SU-DHL-6 (cell line): ENCODE results near the gene TBPL2.

ENCODE experiments used
- H2AFZ ChIP-seq: fragments of 200-600 bp; sonication (generic); 2 replicates; pipeline ENCODE4 v1.6.1; 2014; ENCODE audit warnings: low read depth, mild to moderate bottlenecking, moderate library complexity, mixed read lengths, antibody characterized with exemption, low read length; ENCODE audit not compliant: severe bottlenecking
- H3F3A ChIP-seq: fragments of 200-600 bp; shearing (Covaris generic); 2 replicates; pipeline ENCODE4 v1.6.0; 2016; ENCODE audit warnings: antibody characterized with exemption, mild to moderate bottlenecking; ENCODE audit not compliant: insufficient read depth
- H3K27ac ChIP-seq: fragments of 200-600 bp; sonication (generic); 2 replicates; pipeline ENCODE4 v1.5.1; 2016; ENCODE audit warnings: low read depth, mild to moderate bottlenecking, low read length, moderate library complexity, mixed read lengths
- H3K27me3 ChIP-seq: fragments of 200-600 bp; sonication (generic), shearing (Covaris generic); 2 replicates; pipeline ENCODE4 v1.6.0; 2014; ENCODE audit warnings: mild to moderate bottlenecking, low read length
- H3K36me3 ChIP-seq: fragments of 200-600 bp; sonication (generic); 2 replicates; pipeline ENCODE4 v1.6.1; 2014; ENCODE audit warnings: mild to moderate bottlenecking, low read length, mixed read lengths
- H3K4me2 ChIP-seq: fragments of 300-600, 200-600 bp; shearing (Covaris generic), sonication (generic); 2 replicates; pipeline ENCODE4 v1.6.0; 2014; ENCODE audit warnings: low read length, low read depth, mild to moderate bottlenecking; ENCODE audit not compliant: poor library complexity, severe bottlenecking
- H3K4me3 ChIP-seq: fragments of 200-600 bp; sonication (generic); 2 replicates; pipeline ENCODE4 v1.5.1; 2014; ENCODE audit warnings: antibody characterized with exemption, low read length, mild to moderate bottlenecking, mixed read lengths; ENCODE audit not compliant: insufficient read depth, poor library complexity, severe bottlenecking
- H3K79me2 ChIP-seq: fragments of 200-600 bp; sonication (generic); 2 replicates; pipeline ENCODE4 v1.6.1; 2014; ENCODE audit warnings: mild to moderate bottlenecking, low read length, moderate library complexity; ENCODE audit not compliant: insufficient read depth
- H3K9ac ChIP-seq: fragments of 200-600 bp; sonication (generic); 2 replicates; pipeline ENCODE4 v1.7.0; 2014; ENCODE audit warnings: mild to moderate bottlenecking, low read length
- H3K9me2 ChIP-seq: fragments of 200-600 bp; sonication (generic); replicated peaks from 2 replicates; pipeline ENCODE4 v1.6.1; 2014; ENCODE audit warnings: low read length; ENCODE audit not compliant: insufficient read depth
- H3K9me3 ChIP-seq: fragments of 200-600 bp; sonication (generic); 2 replicates; pipeline ENCODE4 v1.6.1; 2014; ENCODE audit warnings: low read length, mixed read lengths; ENCODE audit not compliant: insufficient read depth
- H4K20me1 ChIP-seq: fragments of 200-600 bp; sonication (generic); 2 replicates; pipeline ENCODE4 v1.6.1; 2014; ENCODE audit warnings: low read depth, mild to moderate bottlenecking, antibody characterized with exemption, low read length, moderate library complexity, mixed read lengths
- EZH2phosphoT487 ChIP-seq: fragments of 200-600 bp; sonication (generic), shearing (Covaris generic); conservative IDR thresholded peaks from 2 replicates; pipeline ENCODE4 v1.6.1; 2018; ENCODE audit warnings: mild to moderate bottlenecking, antibody characterized with exemption, low read length, moderate library complexity, mixed read lengths
- TF ChIP-seq, protein P1 (sequence below): fragments of 200-600 bp; sonication (generic); IDR thresholded peaks from one replicate; pipeline ENCODE4 v1.5.1; 2017; ENCODE audit warnings: antibody characterized with exemption, mild to moderate bottlenecking, low read length, moderate library complexity; ENCODE audit not compliant: insufficient read depth, poor library complexity, severe bottlenecking

TBPL2 gene

DNA sequence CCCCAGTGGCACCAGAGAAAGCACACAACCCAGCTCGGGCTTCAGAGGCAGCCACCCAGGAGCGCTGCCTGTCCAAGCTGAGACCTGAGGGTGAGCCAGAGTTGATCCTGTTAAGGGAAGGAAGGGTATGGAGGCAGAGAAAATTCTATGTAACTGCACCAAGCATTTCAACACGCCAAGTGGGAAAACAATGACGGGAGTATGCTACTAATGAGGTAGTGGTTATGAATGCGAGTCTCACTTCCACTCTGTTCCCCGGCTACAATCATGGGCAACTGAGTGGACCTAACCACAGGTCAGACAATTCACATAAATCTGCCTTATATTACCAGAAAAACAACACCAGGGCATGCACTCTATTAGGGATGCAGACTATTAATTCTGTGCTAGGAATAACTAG lies 38.7 kb downstream of the TBPL2 start:
- Histone ChIP-seq H3K36me3 (no peaks in the 10 kb centered on the region), H3K9me2 (no peaks in the 10 kb centered on the region), H4K20me1 (no peaks in the 10 kb centered on the region), H3K4me2 (no peak overlapping the region), H3F3A (no peaks in the 10 kb centered on the region), H2AFZ (no peak overlapping the region), H3K4me3 (no peak overlapping the region), H3K9ac (no peak overlapping the region), H3K27ac (no peak overlapping the region), H3K79me2 (no peaks in the 10 kb centered on the region; the same call in 1 of the 2 replicates), H3K27me3 (no peaks in the 10 kb centered on the region), H3K9me3 (no peaks in the 10 kb centered on the region)
- TF ChIP-seq EZH2phosphoT487 = no peak
- TF ChIP-seq, protein P1, sequence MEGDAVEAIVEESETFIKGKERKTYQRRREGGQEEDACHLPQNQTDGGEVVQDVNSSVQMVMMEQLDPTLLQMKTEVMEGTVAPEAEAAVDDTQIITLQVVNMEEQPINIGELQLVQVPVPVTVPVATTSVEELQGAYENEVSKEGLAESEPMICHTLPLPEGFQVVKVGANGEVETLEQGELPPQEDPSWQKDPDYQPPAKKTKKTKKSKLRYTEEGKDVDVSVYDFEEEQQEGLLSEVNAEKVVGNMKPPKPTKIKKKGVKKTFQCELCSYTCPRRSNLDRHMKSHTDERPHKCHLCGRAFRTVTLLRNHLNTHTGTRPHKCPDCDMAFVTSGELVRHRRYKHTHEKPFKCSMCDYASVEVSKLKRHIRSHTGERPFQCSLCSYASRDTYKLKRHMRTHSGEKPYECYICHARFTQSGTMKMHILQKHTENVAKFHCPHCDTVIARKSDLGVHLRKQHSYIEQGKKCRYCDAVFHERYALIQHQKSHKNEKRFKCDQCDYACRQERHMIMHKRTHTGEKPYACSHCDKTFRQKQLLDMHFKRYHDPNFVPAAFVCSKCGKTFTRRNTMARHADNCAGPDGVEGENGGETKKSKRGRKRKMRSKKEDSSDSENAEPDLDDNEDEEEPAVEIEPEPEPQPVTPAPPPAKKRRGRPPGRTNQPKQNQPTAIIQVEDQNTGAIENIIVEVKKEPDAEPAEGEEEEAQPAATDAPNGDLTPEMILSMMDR = no peak

DNA sequence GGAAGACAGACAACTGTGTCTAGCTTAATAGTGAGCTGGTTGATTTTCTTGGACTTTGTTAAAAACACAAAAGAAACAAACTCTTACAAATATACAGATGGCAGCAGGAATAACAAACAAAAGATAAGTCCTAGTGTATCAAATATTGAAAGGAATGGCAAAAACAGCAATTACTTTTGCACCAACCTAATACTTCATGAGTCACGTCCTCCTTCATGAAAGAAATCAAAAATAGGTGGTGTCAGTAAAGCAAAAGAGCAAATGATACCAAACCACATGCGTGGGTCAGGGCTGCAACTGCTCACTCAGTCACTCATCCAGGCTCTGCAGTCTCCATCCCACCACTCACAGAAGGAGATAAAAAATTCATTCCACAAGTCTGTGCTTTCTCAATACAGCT lies 40.6 kb downstream of the TBPL2 start:
- H3K9me3 ChIP-seq = no peaks in the 10 kb centered on the region
- H3K79me2 ChIP-seq = no peaks in the 10 kb centered on the region; the same call in 1 of the 2 replicates
- no peaks in the 10 kb centered on the region for H3F3A ChIP-seq
- no peak overlapping the region for H3K4me2 ChIP-seq
- H3K27me3 ChIP-seq = no peaks in the 10 kb centered on the region
- no peaks in the 10 kb centered on the region for H3K36me3 ChIP-seq
- TF ChIP-seq EZH2phosphoT487 = no peak
- TF ChIP-seq, protein P1 = no peak
- no peaks in the 10 kb centered on the region for H4K20me1 ChIP-seq
- H2AFZ ChIP-seq = no peak overlapping the region
- no peak overlapping the region for H3K27ac ChIP-seq
- no peak overlapping the region for H3K9ac ChIP-seq
- H3K9me2 ChIP-seq = no peaks in the 10 kb centered on the region
- no peak overlapping the region for H3K4me3 ChIP-seq

DNA sequence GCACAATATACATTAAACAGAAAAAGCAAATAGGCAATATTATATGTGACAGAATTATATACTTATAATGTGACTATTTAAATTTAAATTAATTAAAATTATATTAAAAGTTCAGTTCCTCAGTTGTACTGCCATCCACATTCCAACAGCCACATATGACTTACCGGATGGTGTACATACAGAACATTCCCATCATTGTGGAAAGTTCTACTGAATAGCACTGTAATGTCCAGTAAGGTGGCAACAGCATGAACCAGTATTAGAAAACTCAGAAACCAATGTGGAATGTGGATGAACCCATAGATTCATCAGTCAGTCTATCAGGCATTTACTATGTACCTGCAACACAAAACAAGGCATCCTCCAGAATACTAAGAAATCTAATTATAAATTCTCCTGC lies 41.2 kb downstream of the TBPL2 start:
- no peaks in the 10 kb centered on the region for H3K36me3 ChIP-seq
- H3K4me2 ChIP-seq = no peak overlapping the region
- TF ChIP-seq EZH2phosphoT487 = no peak
- TF ChIP-seq, protein P1 = no peak
- no peaks in the 10 kb centered on the region for H3K9me2 ChIP-seq
- H3K9me3 ChIP-seq = no peaks in the 10 kb centered on the region
- H4K20me1 ChIP-seq = no peaks in the 10 kb centered on the region
- no peak overlapping the region for H3K9ac ChIP-seq
- no peak overlapping the region for H2AFZ ChIP-seq
- H3F3A ChIP-seq = no peaks in the 10 kb centered on the region
- H3K4me3 ChIP-seq = no peak overlapping the region
- H3K27me3 ChIP-seq = no peaks in the 10 kb centered on the region
- H3K27ac ChIP-seq = no peak overlapping the region
- no peaks in the 10 kb centered on the region; the same call in 1 of the 2 replicates for H3K79me2 ChIP-seq

DNA sequence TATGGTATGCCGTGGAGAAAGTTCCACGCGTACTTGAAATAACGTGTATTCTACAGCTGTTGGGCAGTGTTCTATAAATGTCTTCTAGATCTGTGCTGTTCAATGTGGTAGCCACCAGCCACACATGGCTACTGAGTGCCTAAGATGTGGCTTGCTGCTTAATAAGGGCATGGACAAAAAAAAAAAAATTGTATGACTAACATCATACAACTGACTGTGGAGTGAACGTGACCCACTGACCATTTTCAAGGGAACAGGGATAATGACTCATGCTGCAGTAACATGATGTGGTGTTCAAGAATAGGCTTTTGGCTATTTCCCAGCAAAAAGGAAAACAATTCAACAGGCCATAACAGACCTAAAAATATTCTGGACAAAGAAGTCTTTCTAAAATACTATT lies 41.7 kb downstream of the TBPL2 start:
- H3K79me2 ChIP-seq = no peaks in the 10 kb centered on the region; the same call in 1 of the 2 replicates
- H3K36me3 ChIP-seq = no peaks in the 10 kb centered on the region
- H3K4me3 ChIP-seq = no peak overlapping the region
- no peaks in the 10 kb centered on the region for H3K27me3 ChIP-seq
- H3K27ac ChIP-seq = no peak overlapping the region
- no peak overlapping the region for H3K4me2 ChIP-seq
- H3K9ac ChIP-seq = no peak overlapping the region
- H3K9me2 ChIP-seq = no peaks in the 10 kb centered on the region
- TF ChIP-seq, protein P1 = no peak
- TF ChIP-seq EZH2phosphoT487 = no peak
- no peaks in the 10 kb centered on the region for H3K9me3 ChIP-seq
- no peaks in the 10 kb centered on the region for H4K20me1 ChIP-seq
- no peaks in the 10 kb centered on the region for H3F3A ChIP-seq
- H2AFZ ChIP-seq = no peak overlapping the region
